K562 (cell line): Measurements from ENCODE around the gene ZNF90. TPM values are rescaled to one million over a fixed set of nuclear protein-coding genes. Genes with fewer than 3 reads are reported as not detected.

Experiments
- ATAC-seq: fragments of 200-7000 bp; cut with Tn5 transposase; 3 replicates; pipeline ENCODE4 v1.9.1; 2020; ENCODE audit warnings: moderate library complexity
- BruUV-seq: library from RNA; stranded (reverse); fragments of 400-500 nt; replicated peaks from 2 replicates; lab custom pipeline; 2021; lab: Mats Ljungman, UMichigan
- CTCF ChIA-PET: fragments of 300-600 bp; formaldehyde crosslinking; extraction: SDS; loops from one replicate; lab custom pipeline; 2021; ENCODE audit warnings: low intra/inter-chr PET ratio; lab: Yijun Ruan, JAX
- POLR2A ChIA-PET: fragments of 300-600, 350-650 bp; sonication (Branson Sonifier 250); formaldehyde crosslinking; extraction: SDS; loops from one replicate; lab custom pipeline; 2021; ENCODE audit warnings: antibody characterized with exemption, inconsistent platforms; lab: Yijun Ruan, JAX
- DNase-seq, 4 experiments: peaks; one replicate each; pipeline versions ENCODE4 v3.0.0 to v3.0.0-alpha.2; 2011 to 2018; ENCODE audit warnings: low spot score in 3 of 4, mixed read lengths in 3 of 4; ENCODE audit errors: extremely low read depth in 1 of 4
- FAIRE-seq: peaks from 2 replicates; lab custom pipeline; 2011; peaks lifted over from hg19 to GRCh38; lab: Jason Lieb, UNC
- H2AFZ ChIP-seq: 2 replicates; pipeline ENCODE4 v1.6.0; 2011; ENCODE audit warnings: low read depth, low read length, control low read depth, inconsistent platforms
- H3K27ac ChIP-seq: fragments of 200-600 bp; 3 replicates; pipeline ENCODE4 v1.8.0; 2011; ENCODE audit warnings: low read depth, mild to moderate bottlenecking, control low read depth, inconsistent platforms, low read length, moderate library complexity, mixed read lengths; ENCODE audit errors: extremely low read depth
- H3K27me3 ChIP-seq, 2 experiments: fragments of 300-600 bp in 1 of 2; 2 replicates in 1 of 2; 3 replicates in 1 of 2; pipeline versions ENCODE4 v1.6.0 to v1.8.0; 2011; ENCODE audit warnings: inconsistent platforms in 2 of 2, low read length in 2 of 2, mild to moderate bottlenecking in 1 of 2, mixed read lengths in 1 of 2, moderate library complexity in 1 of 2; ENCODE audit not compliant: control insufficient read depth in 2 of 2, insufficient read depth in 2 of 2
- H3K36me3 ChIP-seq: fragments of 300-600 bp; 3 replicates; pipeline ENCODE4 v1.8.0; 2011; ENCODE audit warnings: mild to moderate bottlenecking, low read length, inconsistent platforms; ENCODE audit not compliant: control insufficient read depth, insufficient read depth
- H3K4me1 ChIP-seq, 2 experiments: fragments of 200-600 bp in 1 of 2; replicated peaks in 1 of 2; 2 replicates in 1 of 2; 3 replicates in 1 of 2; pipeline versions ENCODE4 v1.5.1 to v1.8.0; 2011; ENCODE audit warnings: inconsistent platforms in 2 of 2, low read length in 2 of 2, mild to moderate bottlenecking in 1 of 2, mixed read lengths in 1 of 2, moderate library complexity in 1 of 2; ENCODE audit not compliant: control insufficient read depth in 2 of 2, insufficient read depth in 2 of 2
- H3K4me2 ChIP-seq: 2 replicates; pipeline ENCODE4 v1.6.1; 2011; ENCODE audit warnings: low read length, control low read depth, inconsistent platforms, mixed read lengths; ENCODE audit not compliant: insufficient read depth
- H3K4me3 ChIP-seq: fragments of 200-600 bp; sonication (generic), shearing (Covaris generic); 2 replicates; pipeline ENCODE4 v1.5.1; 2016; ENCODE audit warnings: control low read depth, inconsistent platforms
- H3K79me2 ChIP-seq: fragments of 200-600 bp; 3 replicates; pipeline ENCODE4 v1.8.0; 2011; ENCODE audit warnings: low read length, inconsistent platforms; ENCODE audit not compliant: control insufficient read depth, insufficient read depth
- H3K9ac ChIP-seq, 2 experiments: 2 replicates each; pipeline versions ENCODE4 v1.6.0 to v1.6.1; 2011; ENCODE audit warnings: low read depth in 2 of 2, low read length in 2 of 2, control low read depth in 1 of 2, inconsistent platforms in 1 of 2, mild to moderate bottlenecking in 1 of 2, mixed read lengths in 1 of 2; ENCODE audit not compliant: insufficient read depth in 1 of 2
- H3K9me1 ChIP-seq: one replicate; pipeline ENCODE4 v1.6.0; 2011; ENCODE audit warnings: inconsistent platforms, mild to moderate bottlenecking, low read length, moderate library complexity; ENCODE audit not compliant: control insufficient read depth, insufficient read depth
- H3K9me3 ChIP-seq: replicated peaks from 2 replicates; pipeline ENCODE4 v1.5.1; 2011; ENCODE audit warnings: low read depth, low read length, inconsistent platforms; ENCODE audit not compliant: control insufficient read depth, insufficient read depth
- H4K20me1 ChIP-seq: replicated peaks from 2 replicates; pipeline ENCODE4 v1.6.1; 2011; ENCODE audit warnings: low read length, inconsistent platforms, mixed read lengths; ENCODE audit not compliant: control insufficient read depth, insufficient read depth
- BRF1 ChIP-seq: IDR thresholded peaks from 3 replicates; pipeline ENCODE4 v1.6.1; 2011; ENCODE audit warnings: borderline replicate concordance, mild to moderate bottlenecking; ENCODE audit not compliant: insufficient read length; ENCODE audit errors: extremely low read depth
- MXD1 ChIP-seq: fragments of 250-450 bp; sonication (Bioruptor Pico); IDR thresholded peaks from 2 replicates; pipeline ENCODE4 v1.8.0; 2021; ENCODE audit warnings: borderline replicate concordance, mild to moderate bottlenecking, moderate library complexity; ENCODE audit not compliant: poor library complexity, severe bottlenecking
- NFIX ChIP-seq: fragments of 250-450 bp; sonication (Bioruptor Pico); IDR thresholded peaks from 2 replicates; pipeline ENCODE4 v1.4.0; 2020; ENCODE audit warnings: low read depth, mild to moderate bottlenecking, moderate library complexity
- PHF20 ChIP-seq: fragments of 450-650 bp; IDR thresholded peaks from 2 replicates; pipeline ENCODE4 v1.6.1; 2018; ENCODE audit not compliant: partially characterized antibody
- STAT5B ChIP-seq: fragments of 250-450 bp; sonication (Bioruptor Pico); IDR thresholded peaks from 2 replicates; pipeline ENCODE4 v1.8.0; 2021; ENCODE audit warnings: mild to moderate bottlenecking, inconsistent platforms
- THRA ChIP-seq: fragments of 450-650 bp; IDR thresholded peaks from 2 replicates; pipeline ENCODE4 v1.6.1; 2017; ENCODE audit warnings: mild to moderate bottlenecking, moderate library complexity
- UBTF ChIP-seq, 2 experiments: IDR thresholded peaks; 2 replicates each; pipeline ENCODE4 v1.6.1; 2012; ENCODE audit warnings: improper control_type of control experiment in 2 of 2, low read depth in 2 of 2, low read length in 2 of 2, borderline replicate concordance in 1 of 2
- ZNF395 ChIP-seq: fragments of 200-800 bp; sonication (Bioruptor generic); IDR thresholded peaks from 2 replicates; pipeline ENCODE4 v1.6.1; 2017; ENCODE audit warnings: missing genetic modification characterization, missing compliant biosample characterization
- WGBS: fragments of 100-300 bp; shearing (Covaris generic); methylation state at CpG from one replicate; pipeline ENCODE4 v1.1.6; 2016; ENCODE audit warnings: low coverage, mixed read lengths; ENCODE audit not compliant: insufficient coverage; ENCODE audit errors: missing lambda C conversion rate; 5-methylcytosine and 5-hydroxymethylcytosine counted together
- in situ Hi-C: fragments of 300-500 bp; cut with MboI; formaldehyde crosslinking; loops from 4 replicates; pipeline ENCODE4 v1.15.0; 2018; ENCODE audit warnings: inconsistent platforms, mixed read lengths
- intact Hi-C: fragments of 100-400 bp; cut with micrococcal nuclease; formaldehyde crosslinking; loops from 2 replicates; pipeline ENCODE4 v1.14.2; 2022
- polyA plus RNA-seq, 8 experiments: library from polyadenylated mRNA; depleted of rRNA in 4 of 8; stranded (reverse) in 5 of 8; unstranded in 3 of 8; fragments of >200 nt; fragmentation: Nextera tagmentation in 2 of 8; fragmentation: Illumina TruSeq in 1 of 8; extraction: Ambion mirVana in 2 of 8; extraction: Trizol in 1 of 8; gene quantifications; 2 replicates each; pipeline versions ENCODE4 v1.2.1 to v1.2.3, GENCODE V29; 2011 to 2014; ENCODE audit warnings: inconsistent platforms in 1 of 8, missing spikeins in 1 of 8
- total RNA-seq, 7 experiments: library from RNA; depleted of rRNA in 6 of 7; stranded (reverse); fragments of >200 nt in 6 of 7; fragmentation: Illumina TruSeq in 2 of 7; extraction: Trizol in 2 of 7; gene quantifications; 2 replicates each; pipeline versions ENCODE4 v1.2.1 to v1.2.3, GENCODE V29; 2011 to 2021; ENCODE audit warnings: low replicate concordance in 1 of 7

The ZNF90 gene
- total and polyA plus RNA-seq, 9 of the 15 experiments (the other 6 are each of a cell fraction or from before 2014, with no cell fraction given) = 0.20 to 0.89 (median 0.67) TPM; not detected in 1

- Histone ChIP-seq H3K79me2 (no peaks in the 10 kb centered on the region), H3K9ac (no peak overlapping the region), H4K20me1 (no peaks in the 10 kb centered on the region), H3K27ac (no peak overlapping the region), H3K27me3 (no peaks in the 10 kb centered on the region), H2AFZ (no peak overlapping the region), H3K4me2 (no peak overlapping the region), H3K4me3 (no peak overlapping the region), H3K9me3 (no peaks in the 10 kb centered on the region), H3K9me1 (no peaks in the 10 kb centered on the region), H3K36me3 (no peaks in the 10 kb centered on the region), H3K4me1 (no peaks in the 10 kb centered on the region)
- FAIRE-seq (no peak), DNase-seq (no peak), ATAC-seq (no peak)
- ChIA-PET POLR2A (no interaction called here), CTCF (no interaction called here)
- in situ Hi-C loops = no loop called here
- no TSS peak for BruUV-seq
- TF ChIP-seq BRF1 (no peak), UBTF (IDR thresholded peaks at IDR 0.05; ENCODE audit: borderline replicate concordance in 1 of 2, low read depth in 2 of 2, low read length in 2 of 2) (no peak), ZNF395 (CRISPR knock-in tag) (no peak), NFIX (no peak), THRA (no peak), PHF20 (no peak), STAT5B (no peak), MXD1 (CRISPR knock-in tag) (no peak)
- intact Hi-C loops = no loop called here
- WGBS = 0% methylated on average over 1 of the region's 1 CpG
These were observed 17.5 kb upstream of the ZNF90 start for GRCh38 chr19:20060282-20060681.
